NCI-H1694 (cell line): ENCODE measurements around the gene ASL.
"Not testable (repeated sequence)": the region's sequence is repeated elsewhere in the genome, so short reads cannot be mapped to it uniquely, and the experiment has no call there.

Experiments
- DNase-seq: peaks from one replicate; lab custom pipeline; 2025; lab: John Stamatoyannopoulos, UW

The ASL gene

DNA sequence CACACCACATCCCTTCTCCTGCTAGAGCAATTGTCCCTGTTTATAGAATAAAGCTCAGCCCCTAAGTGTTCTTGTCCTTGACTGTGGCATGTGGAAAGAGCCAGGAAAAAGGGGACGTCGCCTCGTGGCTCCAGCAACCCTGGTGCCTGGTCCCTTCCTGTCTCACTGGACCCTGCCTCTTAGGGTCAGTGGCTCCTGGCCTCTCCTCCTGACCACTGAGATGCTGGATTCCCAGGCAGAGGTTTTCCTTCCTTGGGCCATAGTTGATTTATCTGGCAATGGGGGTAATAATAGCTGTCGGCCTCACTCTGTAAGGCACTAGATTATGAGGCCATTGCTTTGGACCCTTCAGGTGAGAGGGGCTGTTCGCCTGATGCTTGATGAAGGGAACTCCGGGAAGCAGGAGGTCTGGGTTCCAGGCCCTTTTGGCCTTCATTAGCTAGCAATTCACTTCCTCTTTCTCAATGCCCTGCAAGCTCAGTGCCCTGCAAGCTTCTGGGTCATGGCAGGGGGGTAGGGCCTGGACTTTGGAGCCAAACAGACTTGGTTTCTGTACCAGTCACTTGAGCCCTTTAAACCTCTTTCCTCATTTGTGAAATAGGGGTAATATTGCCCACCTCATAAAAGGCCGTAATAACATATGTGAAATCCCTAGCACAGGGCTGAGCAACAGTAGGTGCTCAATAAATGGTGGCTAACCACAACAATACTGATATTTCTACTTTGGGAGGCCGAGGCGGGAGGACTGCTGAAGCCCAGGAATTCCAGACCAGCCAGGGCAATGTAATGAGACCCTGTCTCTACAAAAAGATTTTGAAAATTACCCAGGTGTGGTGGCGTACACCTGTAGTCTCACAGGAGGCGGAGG, 1.1 kb downstream of the ASL start:
- no peak for DNase-seq

DNA sequence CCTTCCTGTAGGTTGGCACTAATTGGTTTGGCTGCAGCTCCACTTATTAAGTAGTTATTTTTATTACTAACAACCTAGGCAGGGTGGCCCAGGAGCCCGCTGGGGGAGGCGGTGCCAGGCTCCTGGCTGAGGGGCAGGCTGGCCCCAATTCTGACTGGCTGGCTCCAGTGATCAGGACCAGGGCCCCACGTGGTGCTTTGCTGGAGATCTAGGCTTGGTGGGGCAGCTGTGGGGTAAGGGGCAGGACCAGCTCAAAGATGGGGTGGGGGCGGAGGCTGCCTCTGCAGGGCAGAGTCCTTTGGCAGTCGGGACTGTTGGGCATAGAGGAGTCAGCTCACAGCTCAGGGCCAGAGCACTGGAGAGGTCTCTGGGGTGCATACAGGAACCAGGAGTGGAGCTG, 2.4 kb downstream of the ASL start:
- no peak for DNase-seq

DNA sequence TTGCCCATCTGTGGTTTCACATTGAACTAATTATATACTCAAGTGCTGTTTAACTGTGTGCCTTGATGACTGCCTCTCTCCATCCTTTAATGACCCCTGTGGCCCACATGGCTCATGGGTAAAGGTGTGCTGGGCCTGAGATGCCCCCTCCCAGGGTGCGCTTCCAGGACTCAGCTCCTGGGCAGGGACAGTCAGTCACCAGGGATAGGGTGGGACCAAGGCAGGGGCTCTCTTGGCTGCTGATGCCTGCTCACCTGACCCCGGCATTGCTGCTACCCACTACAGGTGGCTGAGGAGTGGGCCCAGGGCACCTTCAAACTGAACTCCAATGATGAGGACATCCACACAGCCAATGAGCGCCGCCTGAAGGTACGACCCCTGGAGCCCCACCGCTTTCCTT, 6.5 kb downstream of the ASL start:
- no peak for DNase-seq

DNA sequence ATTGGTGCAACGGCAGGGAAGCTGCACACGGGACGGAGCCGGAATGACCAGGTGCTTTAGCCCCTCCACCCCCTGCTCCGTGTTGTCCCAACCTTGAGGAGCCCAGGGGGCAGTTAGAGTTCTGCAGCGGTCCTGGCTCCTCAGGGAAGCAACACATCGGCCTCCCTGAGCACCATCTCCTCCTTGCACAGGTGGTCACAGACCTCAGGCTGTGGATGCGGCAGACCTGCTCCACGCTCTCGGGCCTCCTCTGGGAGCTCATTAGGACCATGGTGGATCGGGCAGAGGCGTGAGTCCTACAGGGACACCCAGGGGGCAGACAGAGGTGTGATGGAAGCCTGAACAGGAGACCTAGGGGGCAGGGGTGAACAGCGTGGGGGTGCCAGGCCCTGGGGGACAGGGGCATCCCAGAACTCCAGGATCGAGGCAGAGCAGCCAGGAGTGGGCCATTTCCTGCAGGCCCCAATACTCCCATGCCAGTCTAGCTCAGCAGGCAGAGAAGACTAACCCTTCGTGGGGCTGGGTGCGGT, 7.3 kb downstream of the ASL start:
- DNase-seq, result no peak

DNA sequence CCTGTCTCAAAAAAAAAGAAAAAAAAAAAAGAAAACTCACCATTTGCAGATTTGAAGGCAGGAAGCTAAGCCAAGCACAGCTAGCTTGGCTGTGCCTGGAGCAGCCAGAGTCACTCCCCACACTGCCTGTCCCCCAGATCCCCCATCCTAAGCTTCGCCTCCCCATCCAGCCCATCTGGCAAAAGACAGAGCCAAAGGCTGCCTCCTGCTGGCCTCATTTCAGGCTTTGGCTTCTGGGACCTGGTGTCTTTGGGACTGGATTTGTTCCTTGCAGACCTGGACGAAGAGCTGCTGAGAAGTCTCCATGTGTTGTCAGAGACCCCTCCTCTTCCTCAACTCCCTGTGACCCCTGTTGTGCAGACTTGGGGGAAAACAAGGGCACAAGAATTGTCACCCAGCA, 8.1 kb downstream of the ASL start:
- no peak for DNase-seq

DNA sequence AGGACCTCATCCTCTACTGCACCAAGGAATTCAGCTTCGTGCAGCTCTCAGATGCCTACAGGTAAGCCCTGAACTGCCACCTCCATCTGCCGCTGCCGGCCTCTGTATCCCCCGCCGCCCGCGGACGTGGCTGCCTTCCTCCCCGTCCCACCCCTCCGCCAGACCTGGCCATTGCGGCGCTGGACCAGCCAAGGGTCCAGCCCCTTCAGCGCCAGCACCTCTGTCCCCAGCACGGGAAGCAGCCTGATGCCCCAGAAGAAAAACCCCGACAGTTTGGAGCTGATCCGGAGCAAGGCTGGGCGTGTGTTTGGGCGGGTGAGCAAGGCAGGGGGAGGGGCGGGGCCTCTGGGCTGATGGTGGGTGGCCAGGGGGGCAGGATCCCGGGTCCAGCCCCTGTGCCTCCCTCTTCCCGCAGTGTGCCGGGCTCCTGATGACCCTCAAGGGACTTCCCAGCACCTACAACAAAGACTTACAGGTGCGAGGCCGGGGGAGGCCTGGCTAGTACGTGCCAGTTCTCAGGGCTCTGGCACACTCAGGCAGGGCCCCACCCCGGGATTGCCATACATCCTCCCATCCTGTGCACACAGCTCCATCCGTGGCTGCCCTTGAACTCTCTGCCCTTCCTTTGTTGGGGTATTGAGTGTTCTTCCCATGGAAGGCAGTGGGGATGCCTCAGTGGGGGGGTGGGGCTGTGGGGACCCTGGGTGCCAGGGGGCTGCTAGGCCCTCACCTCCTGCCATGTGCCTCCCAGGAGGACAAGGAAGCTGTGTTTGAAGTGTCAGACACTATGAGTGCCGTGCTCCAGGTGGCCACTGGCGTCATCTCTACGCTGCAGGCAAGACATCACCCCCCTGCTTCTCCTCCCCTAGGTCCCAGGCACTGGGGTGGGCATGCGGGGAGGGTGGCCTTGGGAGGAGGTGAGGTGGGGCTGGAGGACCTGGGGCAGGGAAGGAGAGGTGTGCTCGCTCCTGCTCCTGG, 13.5 kb downstream of the ASL start:
- DNase-seq, result no peak

DNA sequence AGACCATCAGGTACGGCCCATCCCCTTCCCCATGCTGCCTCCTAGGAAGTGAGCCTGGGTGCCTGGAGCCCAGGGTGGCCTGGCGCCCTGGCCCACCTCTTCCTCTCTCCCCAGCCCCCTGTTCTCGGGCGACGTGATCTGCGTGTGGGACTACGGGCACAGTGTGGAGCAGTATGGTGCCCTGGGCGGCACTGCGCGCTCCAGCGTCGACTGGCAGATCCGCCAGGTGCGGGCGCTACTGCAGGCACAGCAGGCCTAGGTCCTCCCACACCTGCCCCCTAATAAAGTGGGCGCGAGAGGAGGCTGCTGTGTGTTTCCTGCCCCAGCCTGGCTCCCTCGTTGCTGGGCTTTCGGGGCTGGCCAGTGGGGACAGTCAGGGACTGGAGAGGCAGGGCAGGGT, 17.0 kb downstream of the ASL start:
- DNase-seq, result no peak

DNA sequence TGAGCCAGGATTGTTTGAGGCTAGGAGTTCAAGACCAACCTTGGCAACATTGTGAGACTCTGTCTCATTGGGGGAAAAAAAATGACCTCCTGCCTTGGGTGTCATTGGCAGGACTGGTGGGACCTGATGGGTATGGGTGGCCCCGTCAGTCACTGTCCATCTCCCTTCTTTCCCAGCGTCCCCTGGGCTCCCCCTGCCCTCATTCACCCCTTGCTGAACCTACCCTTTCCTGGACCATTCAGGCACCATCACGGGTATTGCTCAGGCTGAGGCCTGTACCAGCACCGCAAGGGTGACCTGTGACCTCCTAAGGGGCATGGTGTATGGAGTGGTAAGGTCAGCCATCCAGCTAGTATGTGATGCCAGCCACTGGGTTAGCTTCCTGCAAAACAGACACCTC, 19.4 kb downstream of the ASL start:
- no peak for DNase-seq

DNA sequence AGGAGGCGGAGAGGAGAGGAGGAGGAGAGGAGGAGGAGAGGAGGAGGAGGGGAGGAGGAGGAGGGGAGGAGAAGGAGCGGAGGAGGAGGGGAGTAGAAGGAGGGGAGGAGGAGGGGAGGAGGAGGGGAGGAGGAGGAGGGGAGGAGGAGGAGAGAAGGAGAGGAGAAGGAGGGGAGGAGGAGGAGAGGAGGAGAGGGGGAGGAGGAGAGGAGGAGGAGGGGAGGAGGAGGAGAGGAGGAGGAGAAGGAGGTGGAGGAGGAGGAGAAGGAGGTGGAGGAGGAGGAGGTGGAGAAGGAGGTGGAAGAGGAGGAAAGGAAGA, 23.6 kb downstream of the ASL start:
- DNase-seq, result no peak

DNA sequence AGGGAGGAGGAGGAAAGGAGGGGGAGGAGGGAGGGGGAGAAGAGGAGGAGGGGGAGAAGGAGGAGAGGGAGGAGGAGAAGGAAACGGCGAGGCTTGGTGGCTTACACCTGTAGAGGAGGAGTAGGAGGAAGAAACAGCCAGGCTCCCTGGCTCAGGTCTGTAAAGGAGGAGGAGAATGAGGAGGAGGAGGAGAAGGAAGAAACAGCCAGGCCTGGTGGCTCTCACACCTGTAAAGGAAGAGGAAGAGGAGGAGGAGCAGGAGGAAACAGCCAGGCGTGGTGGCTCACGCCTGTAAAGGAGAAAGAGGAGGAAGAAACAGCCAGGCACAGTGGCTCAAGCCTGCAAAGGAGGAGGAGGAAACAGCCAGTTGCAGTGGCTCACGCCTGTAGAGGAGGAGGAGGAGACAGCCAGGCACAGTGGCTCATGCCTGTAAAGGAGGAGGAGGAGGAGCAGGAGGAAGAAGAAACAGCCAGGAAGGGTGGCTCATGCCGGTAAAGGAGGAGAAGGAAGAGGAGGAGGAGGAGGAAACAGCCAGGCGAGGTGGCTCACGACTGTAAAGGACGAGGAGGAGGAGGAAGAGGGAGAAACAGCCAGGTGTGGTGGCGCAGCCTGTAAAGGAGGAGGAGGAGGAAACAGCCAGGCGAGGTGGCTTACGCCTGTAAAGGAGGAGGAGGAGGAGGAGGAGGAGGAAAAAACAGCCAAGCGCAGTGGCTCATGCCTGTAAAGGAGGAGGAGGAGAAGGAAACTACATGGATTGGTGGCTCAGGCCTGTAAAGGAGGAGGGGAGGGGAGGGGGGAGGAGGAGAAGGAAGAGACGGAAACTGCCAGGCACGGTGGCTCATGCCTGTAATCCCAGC, 24.2 kb downstream of the ASL start:
- no peak for DNase-seq

DNA sequence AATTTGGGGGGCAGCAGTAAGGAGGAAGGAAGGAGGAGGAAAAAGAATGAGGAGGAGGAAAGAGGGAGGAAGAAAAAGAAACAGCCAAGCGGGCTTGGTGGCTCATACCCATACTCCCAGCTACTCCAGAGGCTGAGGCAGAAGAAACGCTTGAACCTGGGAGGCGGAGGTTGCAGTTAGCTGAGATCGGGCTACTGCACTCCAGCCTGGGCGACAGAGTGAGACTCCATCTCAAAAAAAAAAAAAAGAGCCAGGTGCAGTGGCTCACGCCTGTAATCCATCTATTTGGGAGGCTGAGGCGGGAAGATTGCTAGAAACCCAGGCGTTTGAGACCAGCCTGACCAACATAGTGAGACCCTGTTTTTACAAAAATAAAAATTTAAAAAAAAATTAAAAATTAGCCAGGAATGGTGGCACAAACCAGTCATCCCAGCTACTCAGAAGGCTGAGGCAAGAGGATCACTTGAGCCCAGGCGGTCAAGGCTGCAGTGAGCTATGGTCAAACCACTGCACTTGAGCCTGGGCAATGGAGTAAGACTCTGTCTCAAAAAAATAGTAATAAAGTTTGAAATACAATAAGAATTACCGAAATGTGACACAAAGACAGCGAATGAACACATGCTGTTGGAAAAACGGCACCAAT, 24.9 kb downstream of the ASL start:
- no peak for DNase-seq

DNA sequence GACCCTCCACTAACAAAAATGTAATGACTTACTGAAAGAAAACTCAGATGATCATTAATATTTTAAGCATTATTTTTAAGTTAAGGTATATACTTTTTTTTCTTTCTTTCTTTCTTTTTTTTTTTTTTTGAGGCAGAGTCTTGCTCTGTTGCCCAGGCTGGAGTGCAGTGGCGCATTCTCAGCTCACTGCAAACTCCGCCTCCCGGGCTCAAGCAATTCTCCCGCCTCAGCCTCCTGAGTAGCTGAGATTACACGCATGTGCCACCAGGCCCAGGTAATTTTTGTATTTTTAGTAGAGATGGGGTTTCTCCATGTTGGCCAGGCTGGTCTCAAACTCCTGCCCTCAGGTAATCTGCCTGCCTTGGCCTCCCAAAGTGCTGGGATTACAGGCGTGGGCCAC, 26.5 kb downstream of the ASL start:
- DNase-seq, result not testable (repeated sequence)

DNA sequence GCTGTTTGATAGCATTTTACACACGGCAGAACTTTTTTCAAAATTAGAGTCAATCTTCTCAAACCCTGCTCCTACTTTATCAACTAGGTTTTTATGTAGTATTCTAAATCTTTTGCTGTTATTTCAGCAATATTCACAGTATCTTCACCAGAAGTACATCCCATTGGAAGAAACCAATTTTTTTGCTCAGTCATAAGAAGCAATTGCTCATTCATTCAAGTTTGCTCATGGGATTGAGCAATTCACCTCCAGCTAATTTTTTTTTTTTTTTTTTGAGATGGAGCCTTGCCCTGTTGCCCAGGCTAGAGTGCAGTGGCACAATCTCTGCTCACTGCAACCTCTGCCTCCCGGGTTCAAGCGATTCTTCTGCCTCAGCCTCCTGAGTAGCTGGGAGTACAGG, 28.4 kb downstream of the ASL start:
- DNase-seq, result not testable (repeated sequence)

DNA sequence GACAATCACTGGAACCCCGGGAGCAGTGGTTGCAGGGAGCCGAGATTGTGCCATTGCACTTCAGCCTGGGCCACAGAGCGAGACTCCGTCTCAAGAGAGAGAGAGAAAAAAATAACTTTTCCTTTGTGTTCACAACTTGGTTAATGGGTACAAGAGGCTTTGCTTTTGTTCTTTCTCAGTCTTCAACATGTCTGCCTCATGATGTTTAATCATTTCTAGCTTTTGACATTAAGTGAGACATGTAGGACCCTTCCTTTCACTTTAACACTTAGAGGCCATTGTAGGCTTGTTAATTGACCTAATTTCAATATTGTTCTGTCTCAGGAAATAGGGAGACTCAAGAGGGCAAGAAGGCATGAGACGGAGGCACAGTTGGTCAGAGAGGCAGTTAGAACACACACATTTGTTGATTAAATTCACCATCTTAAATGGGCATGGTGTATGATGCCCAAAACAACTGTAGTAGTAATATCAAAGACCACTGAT, 29.7 kb downstream of the ASL start:
- no peak for DNase-seq

DNA sequence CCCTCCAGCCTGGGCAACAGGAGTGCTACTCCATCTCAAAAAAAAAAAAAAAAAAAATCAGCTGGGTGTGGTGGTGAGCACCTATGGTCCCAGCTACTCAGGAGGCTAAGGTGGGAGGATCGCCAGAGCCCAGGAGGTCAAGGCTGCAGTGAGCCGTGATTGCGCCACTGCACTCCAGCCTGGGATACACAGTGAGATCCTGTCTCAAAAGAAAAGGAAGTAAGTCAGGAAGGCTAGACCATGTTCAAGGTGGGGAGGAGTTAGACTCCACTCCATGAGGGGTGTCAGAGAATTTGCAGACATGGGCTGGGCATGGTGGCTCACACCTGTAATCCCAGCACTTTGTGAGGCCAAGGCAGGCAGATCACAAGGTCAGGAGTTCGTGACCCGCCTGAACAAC, 32.8 kb downstream of the ASL start:
- DNase-seq, result not testable (repeated sequence)

DNA sequence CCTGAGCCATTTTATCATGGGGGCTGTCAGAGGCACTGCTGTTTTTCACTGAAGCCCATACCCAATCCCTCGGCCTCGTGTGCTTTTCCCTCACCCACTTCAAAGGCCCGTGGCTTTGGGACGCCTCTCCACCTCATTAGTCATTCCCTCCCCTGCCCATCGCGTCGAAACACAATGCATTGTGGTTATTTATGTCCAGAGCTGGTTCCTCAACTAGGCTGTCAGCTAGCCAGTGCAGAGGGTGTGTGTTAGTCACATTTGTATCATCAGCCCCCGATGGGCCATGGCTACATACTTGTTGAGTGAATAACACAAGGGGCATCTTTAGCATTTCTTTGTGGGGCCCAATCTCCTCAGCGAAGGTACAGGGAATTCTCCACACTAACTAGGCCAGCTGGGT, 35.2 kb downstream of the ASL start:
- no peak for DNase-seq

DNA sequence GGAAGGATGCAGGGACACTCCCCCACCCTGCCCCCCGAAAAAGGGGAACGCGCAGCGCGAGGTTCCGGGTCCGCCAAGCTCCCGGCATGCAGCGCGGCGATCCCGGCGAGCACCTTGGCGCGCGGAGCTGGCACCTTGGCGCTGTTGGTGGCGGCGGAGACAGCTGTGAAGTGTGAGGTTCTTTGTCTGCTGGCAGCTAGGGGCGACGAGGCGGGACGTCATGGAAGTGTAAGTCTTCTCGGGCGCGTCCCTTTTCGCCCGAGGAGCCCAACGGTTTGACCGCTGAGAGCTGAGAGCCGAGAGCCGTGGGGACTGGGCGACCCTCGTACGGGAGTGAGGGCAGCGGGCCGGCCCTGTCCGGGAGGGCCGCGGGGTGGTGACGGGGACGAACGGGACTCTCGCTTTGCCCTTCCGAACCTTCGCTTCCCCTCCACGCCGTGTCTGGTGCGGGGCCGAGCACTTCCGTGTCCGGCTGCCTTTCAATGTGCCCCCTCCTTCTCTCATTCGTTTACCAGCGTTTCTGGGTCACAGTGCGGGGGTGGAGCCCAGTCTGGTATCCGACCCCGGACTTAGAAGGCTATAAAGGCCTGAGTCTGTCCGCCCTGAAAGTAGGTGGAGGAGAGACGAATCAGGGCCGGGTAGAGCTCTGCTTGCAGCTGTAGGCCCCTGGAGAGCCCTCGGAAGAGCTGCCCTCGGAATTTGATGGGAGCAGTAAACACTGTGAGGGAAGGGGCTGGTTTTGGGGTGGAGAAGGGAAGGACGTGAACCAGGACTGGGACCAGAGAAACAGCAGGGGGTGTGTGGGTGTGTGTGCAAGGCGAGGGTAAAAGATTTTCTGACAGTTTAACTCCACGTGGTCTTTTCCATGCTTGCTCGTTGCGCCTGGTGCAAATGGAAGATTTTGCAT, 39.4 kb downstream of the ASL start, which contains the start of gene CRCP:
Gene CRCP, plus strand, starts transcription at position 105 of the 907 bp plus-strand sequence. Its CDS starts 116 bp downstream, at position 221.
- peak; percentile 41 for DNase-seq

DNA sequence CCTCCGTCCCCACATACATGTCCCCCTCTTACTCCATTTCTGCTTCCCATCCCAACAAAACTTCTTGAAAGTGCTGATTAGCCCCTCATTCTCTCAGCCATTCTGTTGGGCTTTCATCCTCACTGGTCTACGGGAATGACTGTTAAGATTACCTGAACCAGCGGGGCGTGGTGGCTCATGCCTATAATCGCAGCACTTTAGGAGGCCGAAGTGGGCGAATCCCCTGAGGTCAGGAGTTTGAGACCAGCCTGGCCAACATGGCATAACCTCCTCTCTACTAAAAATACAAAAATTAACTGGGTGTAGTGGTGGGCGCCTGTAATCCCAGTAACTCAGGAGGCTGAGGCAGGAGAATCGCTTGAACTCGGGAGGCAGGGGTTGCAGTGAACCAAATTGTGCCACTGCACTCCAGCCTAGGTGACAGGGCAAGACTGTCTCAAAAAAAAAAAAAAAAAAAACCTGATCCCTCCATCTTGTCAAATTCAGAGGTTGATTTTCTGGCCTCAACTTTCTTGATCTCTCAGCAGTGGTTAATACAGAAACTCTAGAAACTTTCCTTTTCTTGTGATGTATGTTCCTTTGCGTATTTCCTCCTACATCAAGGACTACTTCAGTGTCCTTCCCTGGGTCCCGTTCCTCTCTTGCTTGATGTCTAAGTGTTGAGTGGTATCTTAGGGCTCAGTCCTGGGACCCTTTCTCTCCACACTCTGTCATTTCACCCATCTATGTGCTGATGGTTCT, 41.2 kb downstream of the ASL start:
- not testable (repeated sequence) for DNase-seq

DNA sequence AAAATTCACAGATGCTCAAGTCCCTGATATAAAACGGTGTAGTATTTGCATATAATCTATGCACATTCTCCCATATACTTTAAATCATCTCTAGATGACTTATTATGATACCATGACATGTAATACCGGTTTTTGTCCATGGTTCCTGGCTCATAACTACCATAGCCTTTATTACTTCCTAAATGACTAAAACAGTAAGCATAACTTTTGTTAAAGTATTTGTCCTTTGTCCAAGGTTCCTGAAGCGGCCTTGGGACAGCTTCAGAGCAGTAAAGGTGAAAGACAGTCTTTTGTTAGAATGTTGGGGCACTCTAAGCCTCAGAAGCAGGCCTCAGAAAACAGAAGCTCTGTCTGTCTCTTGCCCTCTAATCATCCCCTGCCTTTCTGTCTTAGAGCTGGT, 43.0 kb downstream of the ASL start:
- no peak for DNase-seq
